Sigmoid colon (tissue), 7 donors: Measurements from ENCODE around the gene TMED9. TPM values are rescaled to one million over a fixed set of nuclear protein-coding genes. Genes with fewer than 3 reads are reported as not detected.

Experiments used
- DNase-seq: peaks from one replicate; pipeline ENCODE4 v3.0.0-alpha.2; 2019
- H3K27ac ChIP-seq, 4 donors: fragments of 200-600 bp; sonication (generic); one replicate each; pipeline ENCODE4 v1.5.1; 2016 to 2019; ENCODE audit warnings: mild to moderate bottlenecking in 1 of 4
- H3K27me3 ChIP-seq, 3 donors: fragments of 200-600 bp; sonication (generic); one replicate each; pipeline ENCODE4 v1.5.1; 2019; ENCODE audit warnings: mild to moderate bottlenecking in 1 of 3
- H3K36me3 ChIP-seq, 4 donors: fragments of 200-600 bp; sonication (generic); one replicate each; pipeline ENCODE4 v1.5.1; 2016 to 2019
- H3K4me1 ChIP-seq, 4 donors: fragments of 200-600 bp; sonication (generic); one replicate each; pipeline ENCODE4 v1.5.1; 2017 to 2019
- H3K4me3 ChIP-seq, 4 donors: fragments of 200-600 bp; sonication (generic); one replicate each; pipeline ENCODE4 v1.5.1; 2017 to 2019; ENCODE audit warnings: mild to moderate bottlenecking in 2 of 4, moderate library complexity in 1 of 4
- H3K9me3 ChIP-seq, 4 donors: fragments of 200-600 bp in 3 of 4; sonication (generic) in 3 of 4; one replicate each; pipeline versions ENCODE4 v1.5.1 to v1.6.1; 2013 to 2019
- CTCF ChIP-seq, 4 experiments: fragments of 450-650 bp in 3 of 4; fragments of 200-600 bp in 1 of 4; IDR thresholded peaks; one replicate each; pipeline ENCODE4 v1.5.1; 2016 to 2019; ENCODE audit warnings: antibody characterized with exemption in 4 of 4, mild to moderate bottlenecking in 3 of 4, moderate library complexity in 2 of 4
- EP300 ChIP-seq, 4 donors: sonication (generic); formaldehyde crosslinking; IDR thresholded peaks; one replicate each; pipeline ENCODE4 v1.6.1; 2017; ENCODE audit warnings: antibody characterized with exemption in 4 of 4
- POLR2A ChIP-seq, 2 donors: fragments of 450-650 bp; IDR thresholded peaks; one replicate each; pipeline ENCODE4 v1.6.1; 2016; ENCODE audit warnings: antibody characterized with exemption in 2 of 2, mild to moderate bottlenecking in 2 of 2, moderate library complexity in 2 of 2
- POLR2AphosphoS5 ChIP-seq, 4 donors: sonication (generic); formaldehyde crosslinking; IDR thresholded peaks; one replicate each; pipeline ENCODE4 v1.6.1; 2017; ENCODE audit warnings: antibody characterized with exemption in 4 of 4
- WGBS, 2 donors: extraction: QIAGEN DNeasy Blood & Tissue Kit; methylation state at CpG; one replicate each; pipeline ENCODE4 v1.1.7; 2013; 5-methylcytosine and 5-hydroxymethylcytosine counted together
- intact Hi-C: fragments of 100-400 bp; cut with DNase I; formaldehyde crosslinking; loops from one replicate; pipeline ENCODE4 v1.15.1; 2023
- polyA plus RNA-seq, 3 donors: library from polyadenylated mRNA; stranded (reverse); fragments of 200-250 nt; gene quantifications; one replicate each; pipeline ENCODE4 v1.2.3, GENCODE V29; 2013
- total RNA-seq, 4 donors: library from RNA; depleted of rRNA; stranded (reverse); fragments of >200 nt; gene quantifications; one replicate each; pipeline ENCODE4 v1.1.0, GENCODE V29; 2016
- donor health status: healthy with polysubstance abuse.
- donor health status: Bipolar disorder and iron deficiency.
- donor health status: healthy.

TMED9 gene
- total and polyA plus RNA-seq, 7 donors: 37.2 to 221 (median 56.8) TPM

GRCh38 chr5:177575488-177575887 is 16.5 kb upstream of the TMED9 start:
- H3K27me3 ChIP-seq: no peaks in the 10 kb centered on the region
- WGBS, 2 donors: 50 to 67% methylated on average over 1 of the region's 1 CpG
- H3K9me3 ChIP-seq: peaks cover 0 to 3% (median 0%) of the 10 kb centered on the region in 4 donors
- no peaks in the 10 kb centered on the region for H3K4me1 ChIP-seq
- DNase-seq: no peak
- H3K4me3 ChIP-seq: no peak overlapping the region
- TF ChIP-seq POLR2AphosphoS5 (IDR thresholded peaks at IDR 0.05) (no peak), EP300 (IDR thresholded peaks at IDR 0.05) (no peak), POLR2A (IDR thresholded peaks at IDR 0.05) (no peak), CTCF (IDR thresholded peaks at IDR 0.05) (no peak)
- H3K27ac ChIP-seq: no peak overlapping the region
- intact Hi-C loops: no loop called here
- no peaks in the 10 kb centered on the region for H3K36me3 ChIP-seq

GRCh38 chr5:177576169-177576568 is 15.8 kb upstream of the TMED9 start:
- 84 to 87% methylated on average over 10 of the region's 10 CpGs for WGBS, 2 donors
- Histone ChIP-seq H3K9me3 (peaks cover 0 to 3% (median 0%) of the 10 kb centered on the region in 4 donors), H3K27me3 (no peaks in the 10 kb centered on the region), H3K4me1 (no peaks in the 10 kb centered on the region), H3K27ac (no peak overlapping the region), H3K36me3 (no peaks in the 10 kb centered on the region), H3K4me3 (no peak overlapping the region)
- DNase-seq: no peak
- intact Hi-C loops: no loop called here
- TF ChIP-seq EP300 (IDR thresholded peaks at IDR 0.05) (no peak), CTCF (IDR thresholded peaks at IDR 0.05) (no peak), POLR2AphosphoS5 (IDR thresholded peaks at IDR 0.05) (no peak), POLR2A (IDR thresholded peaks at IDR 0.05) (no peak)

GRCh38 chr5:177578316-177578715 is 13.7 kb upstream of the TMED9 start:
- TF ChIP-seq POLR2AphosphoS5 (IDR thresholded peaks at IDR 0.05) (no peak), POLR2A (IDR thresholded peaks at IDR 0.05) (no peak), EP300 (IDR thresholded peaks at IDR 0.05) (no peak), CTCF (IDR thresholded peaks at IDR 0.05) (no peak)
- no peak for DNase-seq
- 86 to 90% methylated on average over 8 of the region's 8 CpGs for WGBS, 2 donors
- intact Hi-C loops: no loop called here
- Histone ChIP-seq H3K9me3 (no peaks in the 10 kb centered on the region), H3K36me3 (no peaks in the 10 kb centered on the region), H3K4me3 (no peak overlapping the region), H3K4me1 (no peaks in the 10 kb centered on the region), H3K27ac (no peak overlapping the region), H3K27me3 (no peaks in the 10 kb centered on the region)

- H3K36me3 ChIP-seq: peaks cover 0 to 2% (median under 1%) of the 10 kb centered on the region in 4 donors
- no peak overlapping the region for H3K27ac ChIP-seq
- 13 to 35% methylated on average over 13 of the region's 13 CpGs for WGBS, 2 donors
- H3K9me3 ChIP-seq: no peaks in the 10 kb centered on the region
- peaks cover 0 to 34% (median 0%) of the 10 kb centered on the region in 3 donors for H3K27me3 ChIP-seq
- no peak for DNase-seq
- intact Hi-C loops: no loop called here
- H3K4me1 ChIP-seq: peaks cover 0 to 17% (median 10%) of the 10 kb centered on the region in 4 donors
- H3K4me3 ChIP-seq: no peak overlapping the region
- no peak for TF ChIP-seq POLR2AphosphoS5 (IDR thresholded peaks at IDR 0.05)
- TF ChIP-seq POLR2A (IDR thresholded peaks at IDR 0.05): no peak
- TF ChIP-seq EP300 (IDR thresholded peaks at IDR 0.05): no peak
- no peak for TF ChIP-seq CTCF (IDR thresholded peaks at IDR 0.05)
These were observed 3.5 kb upstream of the TMED9 start for GRCh38 chr5:177588413-177588909.

- no peak for TF ChIP-seq POLR2AphosphoS5 (IDR thresholded peaks at IDR 0.05)
- TF ChIP-seq POLR2A (IDR thresholded peaks at IDR 0.05): no peak
- TF ChIP-seq CTCF (IDR thresholded peaks at IDR 0.05): no peak
- no peak for TF ChIP-seq EP300 (IDR thresholded peaks at IDR 0.05)
- H3K4me3 ChIP-seq: no peak overlapping the region
- whole genome bisulfite sequencing, 2 donors: 75 to 87% methylated on average over 1 of the region's 1 CpG
- no peaks in the 10 kb centered on the region for H3K9me3 ChIP-seq
- peaks cover 7 to 21% (median 19%) of the 10 kb centered on the region in 4 donors for H3K36me3 ChIP-seq
- H3K27ac ChIP-seq: no peak overlapping the region
- no peak for DNase-seq
- H3K4me1 ChIP-seq: peaks cover 0 to 20% (median 17%) of the 10 kb centered on the region in 4 donors
- intact Hi-C loops: no loop called here
- peaks cover 0 to 32% (median 0%) of the 10 kb centered on the region in 3 donors for H3K27me3 ChIP-seq
These were observed 1.6 kb upstream of the TMED9 start for GRCh38 chr5:177590406-177590805.
